ENCODE measurements around the gene IL6R. TPM values are rescaled to one million over a fixed set of nuclear protein-coding genes. Genes with fewer than 3 reads are reported as not detected.

The IL6R gene
- total RNA-seq, 1 experiment from 2014 or later, result 12.2 TPM

- in situ Hi-C loops (cut with HindIII; ENCODE audit: low pct_unique_long_range_greater_than_20kb, low sequenced_read_pairs) (no loop called here), intact Hi-C loops (cut with micrococcal nuclease; ENCODE audit: unreplicated experiment) (no loop called here)
- TF ChIP-seq POLR2AphosphoS5 (IDR thresholded peaks at IDR 0.05; ENCODE audit: low read depth, low read length), result no peak
- TF ChIP-seq CTCF (IDR thresholded peaks at IDR 0.05), result no peak
- no peak for TF ChIP-seq TCF7L2 (IDR thresholded peaks at IDR 0.05; ENCODE audit: low read depth, low read length)
- no peak for TF ChIP-seq SIN3A (IDR thresholded peaks at IDR 0.05; ENCODE audit: borderline replicate concordance, insufficient read depth, low read depth, low read length)
- no peak for TF ChIP-seq REST (IDR thresholded peaks at IDR 0.05; ENCODE audit: insufficient read depth in 1 of 2, low read depth in 2 of 2, low read length in 1 of 2)
- Histone ChIP-seq H3K27ac (ENCODE audit: low read length) (no peak overlapping the region), H3K36me3 (ENCODE audit: control insufficient read depth, insufficient read depth, low read length) (no peaks in the 10 kb centered on the region), H3K4me3 (ENCODE audit: low read depth in 2 of 2, low read length in 2 of 2) (no peak overlapping the region), H3K4me1 (ENCODE audit: control insufficient read depth, insufficient read depth, low read length) (no peaks in the 10 kb centered on the region), H3K27me3 (ENCODE audit: control insufficient read depth, insufficient read depth, low read length) (no peaks in the 10 kb centered on the region), H3K9me3 (ENCODE audit: control insufficient read depth, insufficient read depth, low read depth, low read length) (no peaks in the 10 kb centered on the region)
- ChIA-PET POLR2A (no interaction called here), CTCF (no interaction called here)
- DNase-seq (ENCODE audit: low read depth, low spot score) (no peak), ATAC-seq (no peak)
- BruUV-seq (replicated peaks), result no TSS peak
Measured at GRCh38 chr1:154456631-154457030, 51.5 kb downstream of the IL6R start.

GRCh38 chr1:154459080-154459479 is 53.9 kb downstream of the IL6R start:
- no TSS peak for BruUV-seq (replicated peaks)
- Histone ChIP-seq H3K9me3 (ENCODE audit: control insufficient read depth, insufficient read depth, low read depth, low read length) (no peaks in the 10 kb centered on the region), H3K36me3 (ENCODE audit: control insufficient read depth, insufficient read depth, low read length) (no peaks in the 10 kb centered on the region), H3K4me3 (ENCODE audit: low read depth in 2 of 2, low read length in 2 of 2) (no peak overlapping the region), H3K27me3 (ENCODE audit: control insufficient read depth, insufficient read depth, low read length) (no peaks in the 10 kb centered on the region), H3K27ac (ENCODE audit: low read length) (no peak overlapping the region), H3K4me1 (ENCODE audit: control insufficient read depth, insufficient read depth, low read length) (peaks cover 7% of the 10 kb centered on the region)
- DNase-seq (ENCODE audit: low read depth, low spot score) (no peak), ATAC-seq (0 out of 2 replicates have a peak, but pooled peaks have one; percentile 53)
- in situ Hi-C loops (cut with HindIII; ENCODE audit: low pct_unique_long_range_greater_than_20kb, low sequenced_read_pairs), result no loop called here
- TF ChIP-seq TCF7L2 (IDR thresholded peaks at IDR 0.05; ENCODE audit: low read depth, low read length), result no peak
- ChIA-PET POLR2A (no interaction called here), CTCF (no interaction called here)
- intact Hi-C loops (cut with micrococcal nuclease; ENCODE audit: unreplicated experiment), result no loop called here

- Histone ChIP-seq H3K27me3 (ENCODE audit: control insufficient read depth, insufficient read depth, low read length) (no peaks in the 10 kb centered on the region), H3K4me1 (ENCODE audit: control insufficient read depth, insufficient read depth, low read length) (peaks cover 7% of the 10 kb centered on the region), H3K9me3 (ENCODE audit: control insufficient read depth, insufficient read depth, low read depth, low read length) (no peaks in the 10 kb centered on the region), H3K36me3 (ENCODE audit: control insufficient read depth, insufficient read depth, low read length) (no peaks in the 10 kb centered on the region), H3K4me3 (ENCODE audit: low read depth in 2 of 2, low read length in 2 of 2) (no peak overlapping the region), H3K27ac (ENCODE audit: low read length) (no peak overlapping the region)
- DNase-seq (ENCODE audit: low read depth, low spot score) (no peak), ATAC-seq (no peak)
- CTCF ChIA-PET, result no interaction called here
- no peak for TF ChIP-seq TCF7L2 (IDR thresholded peaks at IDR 0.05; ENCODE audit: low read depth, low read length)
- TF ChIP-seq CTCF (IDR thresholded peaks at IDR 0.05), result no peak
- TF ChIP-seq SIN3A (IDR thresholded peaks at IDR 0.05; ENCODE audit: borderline replicate concordance, insufficient read depth, low read depth, low read length), result no peak
- TF ChIP-seq POLR2AphosphoS5 (IDR thresholded peaks at IDR 0.05; ENCODE audit: low read depth, low read length), result no peak
- TF ChIP-seq REST (IDR thresholded peaks at IDR 0.05; ENCODE audit: insufficient read depth in 1 of 2, low read depth in 2 of 2, low read length in 1 of 2), result no peak
- in situ Hi-C loops (cut with HindIII; ENCODE audit: low pct_unique_long_range_greater_than_20kb, low sequenced_read_pairs), result no loop called here
- no TSS peak for BruUV-seq (replicated peaks)
- POLR2A ChIA-PET, result interaction anchor here (0.7 kb wide), 2 partner anchors 88 to 303 kb away, joined by 3 read pairs; no protein-coding TSS in a partner anchor
- intact Hi-C loops (cut with micrococcal nuclease; ENCODE audit: unreplicated experiment), result no loop called here
Measured at GRCh38 chr1:154460695-154461260, 55.6 kb downstream of the IL6R start.

All from Panc1 (cell line).